GM12878 (cell line): ENCODE measurements around the gene PATE4. TPM values are rescaled to one million over a fixed set of nuclear protein-coding genes. Genes with fewer than 3 reads are reported as not detected.

ENCODE experiments used
- ATAC-seq: fragments of 200-7000 bp; cut with Tn5 transposase; 3 replicates; pipeline ENCODE4 v1.9.1; 2020; ENCODE audit warnings: mild to moderate bottlenecking, moderate library complexity
- BruUV-seq: library from RNA; stranded (reverse); fragments of 400-500 nt; replicated peaks from 2 replicates; lab custom pipeline; 2021; lab: Mats Ljungman, UMichigan
- CTCF ChIA-PET: fragments of 300-600 bp; sonication (Branson Sonifier 250); formaldehyde crosslinking; extraction: SDS; loops from one replicate; lab custom pipeline; 2021; ENCODE audit warnings: inconsistent platforms; lab: Yijun Ruan, JAX
- POLR2A ChIA-PET: fragments of 350-600 bp; formaldehyde crosslinking; extraction: SDS; loops from one replicate; lab custom pipeline; 2021; ENCODE audit warnings: inconsistent platforms; lab: Charles Lee
- RAD21 ChIA-PET: fragments of 300-600 bp; sonication (Branson Sonifier 250); formaldehyde crosslinking; loops from one replicate; lab custom pipeline; 2023; ENCODE audit warnings: antibody characterized with exemption; ENCODE audit not compliant: unreplicated experiment; lab: Charles Lee
- SMC1A ChIA-PET: fragments of 300-600 bp; sonication (Branson Sonifier 250); formaldehyde crosslinking; loops from one replicate; lab custom pipeline; 2023; ENCODE audit not compliant: unreplicated experiment, uncharacterized antibody; lab: Charles Lee
- DNase-seq: peaks from one replicate; pipeline ENCODE4 v3.0.0-alpha.2; 2011; ENCODE audit warnings: low read depth, low spot score
- FAIRE-seq: peaks from 3 replicates; lab custom pipeline; 2011; peaks lifted over from hg19 to GRCh38; lab: Jason Lieb, UNC
- H2AFZ ChIP-seq: 2 replicates; pipeline ENCODE4 v1.6.0; 2011; ENCODE audit warnings: low read depth, low read length, control low read depth; ENCODE audit not compliant: control insufficient read depth
- H3K27ac ChIP-seq: 2 replicates; pipeline ENCODE4 v1.5.1; 2011; ENCODE audit warnings: control low read depth; ENCODE audit not compliant: control insufficient read depth, insufficient read depth
- H3K27me3 ChIP-seq, 2 experiments: replicated peaks in 1 of 2; 2 replicates each; pipeline versions ENCODE4 v1.6.0 to v1.6.1; 2011; ENCODE audit warnings: low read length in 1 of 2; ENCODE audit not compliant: control insufficient read depth in 2 of 2, insufficient read depth in 2 of 2
- H3K36me3 ChIP-seq, 2 experiments: 2 replicates each; pipeline ENCODE4 v1.5.1; 2011; ENCODE audit warnings: low read length in 1 of 2; ENCODE audit not compliant: control insufficient read depth in 2 of 2, insufficient read depth in 2 of 2
- H3K4me1 ChIP-seq: 2 replicates; pipeline ENCODE4 v1.6.1; 2011; ENCODE audit warnings: mild to moderate bottlenecking, low read length, moderate library complexity, mixed read lengths; ENCODE audit not compliant: control insufficient read depth, insufficient read depth
- H3K4me2 ChIP-seq: 2 replicates; pipeline ENCODE4 v1.6.0; 2011; ENCODE audit warnings: control low read depth; ENCODE audit not compliant: control insufficient read depth, insufficient read depth
- H3K4me3 ChIP-seq: fragments of 200-600 bp; sonication (generic); 2 replicates; pipeline ENCODE4 v1.5.1; 2016
- H3K79me2 ChIP-seq: 2 replicates; pipeline ENCODE4 v1.6.0; 2011; ENCODE audit warnings: low read length; ENCODE audit not compliant: control insufficient read depth, insufficient read depth
- H3K9ac ChIP-seq: 2 replicates; pipeline ENCODE4 v1.8.0; 2011; ENCODE audit warnings: low read length, control low read depth, mixed read lengths; ENCODE audit not compliant: control insufficient read depth, insufficient read depth
- H3K9me3 ChIP-seq: replicated peaks from 3 replicates; pipeline ENCODE4 v1.5.1; 2011; ENCODE audit warnings: mild to moderate bottlenecking, low read length; ENCODE audit not compliant: control insufficient read depth, insufficient read depth
- H4K20me1 ChIP-seq: 2 replicates; pipeline ENCODE4 v1.6.0; 2011; ENCODE audit not compliant: control insufficient read depth, insufficient read depth
- CTCF ChIP-seq, 3 experiments: IDR thresholded peaks in 2 of 3; conservative IDR thresholded peaks in 1 of 3; 2 replicates each; pipeline ENCODE4 v1.5.1; 2011; ENCODE audit warnings: low read depth in 3 of 3, low read length in 3 of 3, mild to moderate bottlenecking in 3 of 3, control low read depth in 2 of 3, moderate library complexity in 2 of 3, inconsistent platforms in 1 of 3, mixed read lengths in 1 of 3; ENCODE audit not compliant: control insufficient read depth in 2 of 3, insufficient read depth in 1 of 3; ENCODE audit errors: extremely low read depth in 1 of 3
- E2F4 ChIP-seq: IDR thresholded peaks from 2 replicates; pipeline ENCODE4 v1.6.1; 2012; ENCODE audit warnings: low read depth, low read length, improper control_type of control experiment
- ESRRA ChIP-seq: IDR thresholded peaks from 2 replicates; pipeline ENCODE4 v1.6.1; 2012; ENCODE audit warnings: mild to moderate bottlenecking, low read length, improper control_type of control experiment
- FOXK2 ChIP-seq: fragments of 450-650 bp; IDR thresholded peaks from 2 replicates; pipeline ENCODE4 v1.6.1; 2017; ENCODE audit warnings: mild to moderate bottlenecking, moderate library complexity
- FOXM1 ChIP-seq: IDR thresholded peaks from 2 replicates; pipeline ENCODE4 v1.6.1; 2012; ENCODE audit warnings: low read depth, mild to moderate bottlenecking, inconsistent platforms, low read length, moderate library complexity
- IKZF1 ChIP-seq: fragments of 450-650 bp; conservative IDR thresholded peaks from 2 replicates; pipeline ENCODE4 v1.6.1; 2017; ENCODE audit warnings: antibody characterized with exemption, mild to moderate bottlenecking
- IKZF2 ChIP-seq, 2 experiments: fragments of 450-650 bp; IDR thresholded peaks; 2 replicates each; pipeline ENCODE4 v1.6.1; 2017; ENCODE audit warnings: mild to moderate bottlenecking in 2 of 2, moderate library complexity in 2 of 2
- IRF4 ChIP-seq: IDR thresholded peaks from 2 replicates; pipeline ENCODE4 v1.6.1; 2011; ENCODE audit warnings: low read depth, low read length
- NFYB ChIP-seq: IDR thresholded peaks from 2 replicates; pipeline ENCODE4 v1.6.1; 2011; ENCODE audit warnings: low read depth, mild to moderate bottlenecking, low read length, improper control_type of control experiment, moderate library complexity; ENCODE audit not compliant: insufficient read depth
- POLR2AphosphoS5 ChIP-seq: IDR thresholded peaks from 2 replicates; pipeline ENCODE4 v1.6.1; 2011; ENCODE audit warnings: mild to moderate bottlenecking, low read length, inconsistent platforms
- RAD21 ChIP-seq: IDR thresholded peaks from 2 replicates; pipeline ENCODE4 v1.6.1; 2011; ENCODE audit warnings: mild to moderate bottlenecking, low read depth, low read length, moderate library complexity; ENCODE audit not compliant: insufficient read depth
- TCF3 ChIP-seq: IDR thresholded peaks from 2 replicates; pipeline ENCODE4 v1.6.1; 2012; ENCODE audit warnings: low read depth, mild to moderate bottlenecking, low read length, borderline replicate concordance; ENCODE audit not compliant: insufficient read depth
- YY1 ChIP-seq: IDR thresholded peaks from 2 replicates; pipeline ENCODE4 v1.6.1; 2011; ENCODE audit warnings: low read depth, mild to moderate bottlenecking, low read length
- ZNF274 ChIP-seq: IDR thresholded peaks from one replicate; pipeline ENCODE4 v1.8.0; 2011; ENCODE audit not compliant: insufficient read length, insufficient read depth
- WGBS: methylation state at CpG from one replicate; pipeline ENCODE4 v1.1.6; 2016; ENCODE audit warnings: low lambda C conversion rate; ENCODE audit not compliant: insufficient replicate concordance, insufficient coverage; ENCODE audit errors: missing lambda C conversion rate; 5-methylcytosine and 5-hydroxymethylcytosine counted together
- in situ Hi-C: fragments of 300-500 bp; cut with MboI; formaldehyde crosslinking; loops from 9 replicates; pipeline ENCODE4 v1.14.3; 2018; ENCODE audit warnings: mixed read lengths
- intact Hi-C: fragments of 100-400 bp; cut with micrococcal nuclease; formaldehyde crosslinking; loops from one replicate; pipeline ENCODE4 v1.14.2; 2022; ENCODE audit not compliant: unreplicated experiment
- polyA plus RNA-seq, 11 experiments: library from polyadenylated mRNA; depleted of rRNA in 4 of 11; unstranded in 6 of 11; stranded (reverse) in 5 of 11; fragments of >200 nt; fragmentation: Nextera tagmentation in 4 of 11; fragmentation: Illumina TruSeq in 1 of 11; extraction: Ambion mirVana in 4 of 11; extraction: Trizol in 1 of 11; gene quantifications; 1 replicate in 1 of 11; 2 replicates in 10 of 11; pipeline versions ENCODE4 v1.2.1 to v1.2.3, GENCODE V29; 2011 to 2016; ENCODE audit warnings: inconsistent platforms in 2 of 11, missing spikeins in 2 of 11, low read depth in 1 of 11
- total RNA-seq, 4 experiments: library from RNA; depleted of rRNA in 3 of 4; stranded (reverse); fragments of >200 nt in 3 of 4; fragmentation: Illumina TruSeq in 1 of 4; extraction: Trizol in 1 of 4; gene quantifications; 2 replicates each; pipeline versions ENCODE4 v1.2.1 to v1.2.3, GENCODE V29; 2013 to 2021
- TF ChIP-seq, protein P1 (sequence below): fragments of 150-350 bp; IDR thresholded peaks from 2 replicates; pipeline ENCODE4 v1.6.1; 2016; ENCODE audit warnings: low read depth, low read length
- TF ChIP-seq, protein P2 (sequence below): fragments of 450-650 bp; IDR thresholded peaks from 2 replicates; pipeline ENCODE4 v1.6.1; 2014; ENCODE audit warnings: mild to moderate bottlenecking

PATE4 gene
- total and polyA plus RNA-seq, 10 of the 15 experiments (the other 5 are each of a cell fraction or from before 2014, with no cell fraction given) = 0.17 TPM; not detected in 9

GRCh38 chr11:125874556-125875124 is 41.5 kb downstream of the PATE4 start:
- Histone ChIP-seq H4K20me1 (no peaks in the 10 kb centered on the region), H3K27me3 (no peaks in the 10 kb centered on the region), H3K36me3 (no peaks in the 10 kb centered on the region), H3K79me2 (no peaks in the 10 kb centered on the region), H3K4me2 (no peak overlapping the region), H3K27ac (no peak overlapping the region), H3K4me3 (no peak overlapping the region), H3K4me1 (no peaks in the 10 kb centered on the region), H3K9me3 (peaks cover 5% of the 10 kb centered on the region; the same call in 2 of the 3 replicates), H2AFZ (no peak overlapping the region), H3K9ac (no peak overlapping the region)
- in situ Hi-C loops (loop anchor here (10.0 to 25.0 kb wide), 2 partner anchors 450 to 912 kb away; partner anchors contain the start of gene CCDC15), intact Hi-C loops (loop anchor here (1.0 to 2.0 kb wide), 3 partner anchors 150 to 451 kb away; no protein-coding TSS in a partner anchor)
- peak; percentile 79 for FAIRE-seq
- no peak for DNase-seq
- 12% methylated on average over 8 of the region's 8 CpGs for WGBS
- SMC1A ChIA-PET = interaction anchor here (0.8 kb wide), 1 partner anchor 425 kb away, joined by 3 read pairs; no protein-coding TSS in a partner anchor
- POLR2A ChIA-PET = no interaction called here
- CTCF ChIA-PET = interaction anchor here (0.8 to 1.8 kb wide), 10 partner anchors 11 to 451 kb away, joined by 3 to 5 read pairs (median 4); no protein-coding TSS in a partner anchor
- RAD21 ChIA-PET = interaction anchor here (1.1 kb wide), 1 partner anchor 151 kb away, joined by 5 read pairs; no protein-coding TSS in a partner anchor
- peak; percentile 97 for ATAC-seq
- BruUV-seq = no TSS peak
- no peak for TF ChIP-seq NFYB
- TF ChIP-seq ESRRA = no peak
- no peak for TF ChIP-seq ZNF274
- peak; percentile 44; the same call in 1 of the 2 replicates for TF ChIP-seq YY1
- no peak; the same call in 1 of the 2 replicates for TF ChIP-seq IKZF1
- 0 out of 2 replicates have a peak, but pooled peaks have one; percentile 34 for TF ChIP-seq IRF4
- 0 out of 4 replicates have a peak, but pooled peaks of 1 of the 2 experiments have one; percentile 22 for TF ChIP-seq IKZF2 (IDR thresholded peaks at IDR 0.05)
- no peak for TF ChIP-seq TCF3
- TF ChIP-seq, protein P1, sequence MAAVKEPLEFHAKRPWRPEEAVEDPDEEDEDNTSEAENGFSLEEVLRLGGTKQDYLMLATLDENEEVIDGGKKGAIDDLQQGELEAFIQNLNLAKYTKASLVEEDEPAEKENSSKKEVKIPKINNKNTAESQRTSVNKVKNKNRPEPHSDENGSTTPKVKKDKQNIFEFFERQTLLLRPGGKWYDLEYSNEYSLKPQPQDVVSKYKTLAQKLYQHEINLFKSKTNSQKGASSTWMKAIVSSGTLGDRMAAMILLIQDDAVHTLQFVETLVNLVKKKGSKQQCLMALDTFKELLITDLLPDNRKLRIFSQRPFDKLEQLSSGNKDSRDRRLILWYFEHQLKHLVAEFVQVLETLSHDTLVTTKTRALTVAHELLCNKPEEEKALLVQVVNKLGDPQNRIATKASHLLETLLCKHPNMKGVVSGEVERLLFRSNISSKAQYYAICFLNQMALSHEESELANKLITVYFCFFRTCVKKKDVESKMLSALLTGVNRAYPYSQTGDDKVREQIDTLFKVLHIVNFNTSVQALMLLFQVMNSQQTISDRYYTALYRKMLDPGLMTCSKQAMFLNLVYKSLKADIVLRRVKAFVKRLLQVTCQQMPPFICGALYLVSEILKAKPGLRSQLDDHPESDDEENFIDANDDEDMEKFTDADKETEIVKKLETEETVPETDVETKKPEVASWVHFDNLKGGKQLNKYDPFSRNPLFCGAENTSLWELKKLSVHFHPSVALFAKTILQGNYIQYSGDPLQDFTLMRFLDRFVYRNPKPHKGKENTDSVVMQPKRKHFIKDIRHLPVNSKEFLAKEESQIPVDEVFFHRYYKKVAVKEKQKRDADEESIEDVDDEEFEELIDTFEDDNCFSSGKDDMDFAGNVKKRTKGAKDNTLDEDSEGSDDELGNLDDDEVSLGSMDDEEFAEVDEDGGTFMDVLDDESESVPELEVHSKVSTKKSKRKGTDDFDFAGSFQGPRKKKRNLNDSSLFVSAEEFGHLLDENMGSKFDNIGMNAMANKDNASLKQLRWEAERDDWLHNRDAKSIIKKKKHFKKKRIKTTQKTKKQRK = no peak
- TF ChIP-seq RAD21 = peak; percentile 88
- no peak for TF ChIP-seq POLR2AphosphoS5
- no peak for TF ChIP-seq E2F4
- TF ChIP-seq, protein P2, sequence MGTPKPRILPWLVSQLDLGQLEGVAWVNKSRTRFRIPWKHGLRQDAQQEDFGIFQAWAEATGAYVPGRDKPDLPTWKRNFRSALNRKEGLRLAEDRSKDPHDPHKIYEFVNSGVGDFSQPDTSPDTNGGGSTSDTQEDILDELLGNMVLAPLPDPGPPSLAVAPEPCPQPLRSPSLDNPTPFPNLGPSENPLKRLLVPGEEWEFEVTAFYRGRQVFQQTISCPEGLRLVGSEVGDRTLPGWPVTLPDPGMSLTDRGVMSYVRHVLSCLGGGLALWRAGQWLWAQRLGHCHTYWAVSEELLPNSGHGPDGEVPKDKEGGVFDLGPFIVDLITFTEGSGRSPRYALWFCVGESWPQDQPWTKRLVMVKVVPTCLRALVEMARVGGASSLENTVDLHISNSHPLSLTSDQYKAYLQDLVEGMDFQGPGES = no peak
- peak; percentile 74 to 81 (median 77) for TF ChIP-seq CTCF (IDR thresholded peaks at IDR 0.05 in 2 of 3, conservative IDR thresholded peaks at IDR 0.05 in 1 of 3; ENCODE audit: control insufficient read depth in 2 of 3, extremely low read depth in 1 of 3, insufficient read depth in 1 of 3, low read depth in 3 of 3, low read length in 3 of 3)
- TF ChIP-seq FOXK2 = no peak
- no peak for TF ChIP-seq FOXM1
